ENCODE results near the gene CRABP2.

Gene CRABP2

DNA sequence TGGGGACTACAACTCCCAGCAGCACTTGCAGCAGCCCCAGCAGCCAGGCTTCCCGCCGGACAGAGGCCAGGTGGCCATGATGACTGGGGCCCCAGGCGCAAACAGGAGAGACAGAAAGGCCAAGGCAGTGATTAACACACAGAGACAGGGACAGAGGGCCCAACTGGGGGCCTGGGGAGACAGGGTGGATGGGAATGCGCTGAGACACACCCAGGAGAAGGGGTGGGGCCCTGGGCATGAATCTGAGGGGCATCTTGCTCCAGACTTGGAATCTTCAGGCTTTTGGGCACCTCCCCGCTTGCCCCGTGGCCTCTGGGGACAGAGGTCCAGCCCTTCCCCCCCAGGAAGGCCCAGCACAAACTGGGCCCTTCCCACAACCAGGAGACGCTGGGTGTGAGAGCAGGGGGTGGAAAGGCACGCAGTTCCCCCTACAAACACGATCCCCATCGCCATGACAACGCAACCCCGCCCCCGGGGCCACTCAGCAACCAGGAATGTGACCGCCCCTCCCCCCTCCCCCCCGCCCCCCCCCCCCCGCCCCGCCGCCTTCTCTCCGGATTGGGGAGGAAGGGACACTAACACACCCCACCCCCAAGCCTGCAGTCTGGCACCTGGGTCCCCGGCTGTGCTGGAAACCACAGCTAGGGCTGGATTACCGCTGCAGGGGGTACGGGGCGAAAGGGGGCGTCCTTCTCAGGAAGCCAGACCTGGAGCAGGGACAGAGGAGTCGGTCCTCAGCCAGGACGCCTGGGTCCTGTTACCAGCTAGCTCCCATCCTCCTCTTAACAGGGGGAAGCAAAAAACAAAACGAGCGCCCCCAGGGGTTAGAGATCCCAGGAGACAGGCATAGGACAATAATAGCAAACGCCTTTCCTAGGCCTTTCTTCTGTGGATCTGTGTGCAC is 41.6 kb upstream of the CRABP2 start:
- peak overlapping the region; percentile 97 to 98 for H3K27ac Mint-ChIP-seq
- H3K27me3 Mint-ChIP-seq = no peaks in the 10 kb centered on the region
- peak overlapping the region; percentile 83 to 91 for H3K4me3 Mint-ChIP-seq
- DNase-seq = peak; percentile 59 to 78 (median 69)
- peak; percentile 32 for ATAC-seq (replicated peaks)
- H3K36me3 Mint-ChIP-seq (ENCODE audit: insufficient read depth) = peaks cover 54% of the 10 kb centered on the region
- H3K4me1 Mint-ChIP-seq (ENCODE audit: low read depth in 2 of 2) = peaks cover 51 to 54% of the 10 kb centered on the region in 2 donors
- H3K9me3 Mint-ChIP-seq = no peaks in the 10 kb centered on the region

DNA sequence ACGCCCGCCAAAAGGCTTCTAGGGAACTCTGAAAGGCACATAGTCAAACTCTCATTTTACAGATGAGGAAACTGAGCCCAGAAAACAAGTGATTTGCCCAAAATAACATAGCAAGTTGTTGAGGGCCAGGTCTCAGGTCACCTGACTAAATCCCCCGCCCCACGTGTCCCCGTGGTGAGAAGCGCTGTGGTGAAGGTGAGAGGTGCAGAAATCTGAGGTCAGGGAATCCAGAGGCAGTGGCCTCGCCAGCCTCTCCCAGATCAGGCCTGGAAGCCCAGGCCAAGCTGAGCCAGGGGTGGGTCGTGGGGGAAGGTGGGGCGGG is 41.0 kb upstream of the CRABP2 start:
- Mint-ChIP-seq H3K27me3 (no peaks in the 10 kb centered on the region), H3K9me3 (peaks cover 0 to under 1% of the 10 kb centered on the region in 2 donors), H3K4me1 (ENCODE audit: low read depth in 2 of 2) (peaks cover 54 to 59% of the 10 kb centered on the region in 2 donors), H3K27ac (peak overlapping the region; percentile 97 to 98), H3K36me3 (ENCODE audit: insufficient read depth) (peaks cover 51% of the 10 kb centered on the region), H3K4me3 (peak overlapping the region; percentile 83 to 91)
- ATAC-seq (replicated peaks) (no peak), DNase-seq (peak in 2 of 3 experiments; percentile 18 to 35)

DNA sequence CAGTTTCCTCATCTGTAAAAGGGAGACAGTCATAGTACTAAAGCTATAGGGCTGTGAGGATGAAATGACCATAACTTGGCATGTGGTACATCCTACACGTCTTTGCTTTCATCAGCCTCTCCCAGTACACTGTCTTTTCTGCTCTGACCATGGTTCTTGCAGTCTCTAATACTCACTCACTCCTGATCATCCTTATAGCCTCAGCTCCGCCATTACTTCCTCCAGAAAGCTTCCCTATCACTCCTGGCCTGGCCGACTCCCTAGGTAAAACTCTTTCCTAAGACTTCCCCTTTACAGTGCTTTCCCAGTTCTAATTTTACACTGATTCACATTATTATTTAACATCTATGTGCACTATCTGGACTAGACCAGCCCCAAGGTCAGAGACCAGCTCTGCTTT is 40.5 kb upstream of the CRABP2 start:
- no peak for DNase-seq
- H3K9me3 Mint-ChIP-seq = peaks cover 0 to 2% of the 10 kb centered on the region in 2 donors
- H3K4me1 Mint-ChIP-seq (ENCODE audit: low read depth in 2 of 2) = peaks cover 58 to 63% of the 10 kb centered on the region in 2 donors
- H3K4me3 Mint-ChIP-seq = peak overlapping the region; percentile 83 to 91
- ATAC-seq (replicated peaks) = no peak
- H3K27me3 Mint-ChIP-seq = no peaks in the 10 kb centered on the region
- peak overlapping the region; percentile 97 to 98 for H3K27ac Mint-ChIP-seq
- H3K36me3 Mint-ChIP-seq (ENCODE audit: insufficient read depth) = peaks cover 53% of the 10 kb centered on the region

DNA sequence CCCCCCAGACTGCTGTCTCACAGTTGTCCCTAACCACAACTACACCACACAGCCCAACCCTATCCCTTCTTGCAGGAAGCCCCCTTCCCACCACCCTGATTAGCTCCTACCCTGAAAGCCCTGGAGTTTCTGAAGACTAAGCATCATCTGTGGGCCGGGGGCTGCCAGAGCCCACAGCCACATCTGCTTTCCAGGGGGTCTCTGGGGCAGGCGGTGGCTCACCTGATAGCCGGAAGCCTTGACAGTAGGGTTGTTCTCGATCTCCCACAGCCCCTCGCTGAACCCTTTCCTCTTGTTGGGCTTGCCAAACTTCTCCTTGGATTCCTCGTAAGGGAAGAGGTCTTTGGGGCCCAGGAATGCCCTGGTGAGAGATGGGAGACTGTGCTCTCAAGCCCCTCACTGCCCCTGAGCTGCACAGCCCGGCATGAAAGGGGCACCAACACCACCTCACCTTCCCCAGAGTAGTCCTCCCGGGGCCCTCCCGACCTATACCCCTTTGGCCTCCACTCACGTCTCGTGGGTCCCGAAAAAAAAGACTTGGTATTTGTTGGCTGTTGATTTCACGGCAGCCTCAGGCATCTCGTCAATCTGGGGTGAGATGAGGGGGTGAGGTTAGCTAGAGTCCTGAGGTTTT is 39.5 kb upstream of the CRABP2 start:
- no peak for ATAC-seq (replicated peaks)
- peaks cover 50% of the 10 kb centered on the region for H3K36me3 Mint-ChIP-seq (ENCODE audit: insufficient read depth)
- H3K9me3 Mint-ChIP-seq = peaks cover 0 to 2% of the 10 kb centered on the region in 2 donors
- no peak for DNase-seq
- H3K27ac Mint-ChIP-seq = peak overlapping the region; percentile 97 to 98
- H3K4me3 Mint-ChIP-seq = no peak overlapping the region
- H3K4me1 Mint-ChIP-seq (ENCODE audit: low read depth in 2 of 2) = peaks cover 59 to 63% of the 10 kb centered on the region in 2 donors
- no peaks in the 10 kb centered on the region for H3K27me3 Mint-ChIP-seq

DNA sequence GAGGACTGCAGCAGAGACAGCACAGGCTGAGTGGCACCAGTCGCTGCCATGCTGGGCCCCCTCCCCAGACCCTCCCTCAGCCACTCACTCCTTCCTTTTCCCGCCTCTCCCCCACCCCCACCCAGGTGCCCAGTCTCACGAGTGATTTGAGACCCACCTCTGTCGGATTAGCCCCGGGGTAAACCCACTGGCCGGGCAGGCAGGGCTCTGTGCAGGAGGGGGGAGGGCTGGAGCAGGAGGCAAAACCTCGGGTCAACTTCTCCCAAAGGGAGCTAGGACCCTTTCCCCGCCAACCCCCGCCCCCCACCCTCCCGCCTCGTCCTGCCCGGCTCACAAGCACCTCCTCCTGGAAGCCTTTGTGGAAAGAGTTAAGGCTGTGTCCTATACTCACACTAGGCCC is 39.0 kb upstream of the CRABP2 start:
- no peaks in the 10 kb centered on the region for H3K27me3 Mint-ChIP-seq
- H3K27ac Mint-ChIP-seq = peak overlapping the region; percentile 18 to 83
- peaks cover 0 to 2% of the 10 kb centered on the region in 2 donors for H3K9me3 Mint-ChIP-seq
- no peak overlapping the region for H3K4me3 Mint-ChIP-seq
- H3K36me3 Mint-ChIP-seq (ENCODE audit: insufficient read depth) = peaks cover 46% of the 10 kb centered on the region
- peaks cover 54 to 57% of the 10 kb centered on the region in 2 donors for H3K4me1 Mint-ChIP-seq (ENCODE audit: low read depth in 2 of 2)
- no peak for ATAC-seq (replicated peaks)
- no peak for DNase-seq

DNA sequence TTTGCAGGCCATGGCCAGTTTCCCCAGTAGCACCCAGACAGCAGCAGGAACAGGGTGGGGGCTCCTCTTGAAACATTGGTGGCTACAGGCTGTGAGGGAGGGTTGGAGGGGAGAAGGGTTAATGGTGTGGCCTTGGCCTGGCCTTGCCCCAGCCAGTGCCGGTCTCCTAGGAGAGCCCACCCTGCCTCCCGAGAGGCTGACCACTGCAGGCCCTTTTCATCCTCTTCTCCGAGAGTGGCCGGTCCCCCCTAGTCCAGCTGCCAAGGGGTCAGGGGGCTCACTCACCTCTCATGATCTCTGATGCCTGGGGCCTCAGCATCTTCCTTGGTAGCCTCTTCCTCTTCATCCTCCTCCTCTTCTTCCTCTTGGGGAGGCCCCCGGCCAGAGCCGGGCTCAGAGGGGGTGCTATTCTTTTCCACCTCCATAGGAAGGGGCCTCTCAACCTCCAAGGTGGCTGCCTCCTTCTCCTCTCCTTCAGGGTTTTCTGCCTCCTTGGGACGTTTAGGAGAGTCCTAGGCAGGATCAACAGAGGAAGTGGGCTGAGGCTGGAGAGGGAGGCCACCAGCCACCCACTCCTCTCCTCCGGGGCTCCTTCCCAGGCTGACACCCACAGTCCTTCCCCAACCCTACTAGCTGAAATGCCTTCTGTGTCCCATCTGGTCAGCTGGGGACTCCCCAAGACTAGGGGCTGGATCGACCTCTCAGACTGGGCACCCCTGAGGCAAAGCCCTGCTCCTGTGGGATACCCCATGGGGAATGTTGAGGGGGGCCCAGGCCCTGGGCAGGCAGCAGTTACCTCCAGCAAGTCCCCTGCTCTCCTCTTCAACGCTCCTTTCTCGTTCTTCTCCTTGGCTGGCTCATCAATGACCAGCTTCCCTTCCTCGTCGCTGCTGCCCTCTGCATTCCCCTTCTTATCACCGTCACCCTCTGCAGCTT is 38.3 kb upstream of the CRABP2 start:
- Mint-ChIP-seq H3K4me3 (no peak overlapping the region), H3K27ac (peak overlapping the region; percentile 18 to 83), H3K4me1 (ENCODE audit: low read depth in 2 of 2) (peaks cover 47 to 50% of the 10 kb centered on the region in 2 donors), H3K27me3 (no peaks in the 10 kb centered on the region), H3K36me3 (ENCODE audit: insufficient read depth) (peaks cover 39% of the 10 kb centered on the region), H3K9me3 (peaks cover 0 to 2% of the 10 kb centered on the region in 2 donors)
- DNase-seq = no peak
- ATAC-seq (replicated peaks) = no peak

DNA sequence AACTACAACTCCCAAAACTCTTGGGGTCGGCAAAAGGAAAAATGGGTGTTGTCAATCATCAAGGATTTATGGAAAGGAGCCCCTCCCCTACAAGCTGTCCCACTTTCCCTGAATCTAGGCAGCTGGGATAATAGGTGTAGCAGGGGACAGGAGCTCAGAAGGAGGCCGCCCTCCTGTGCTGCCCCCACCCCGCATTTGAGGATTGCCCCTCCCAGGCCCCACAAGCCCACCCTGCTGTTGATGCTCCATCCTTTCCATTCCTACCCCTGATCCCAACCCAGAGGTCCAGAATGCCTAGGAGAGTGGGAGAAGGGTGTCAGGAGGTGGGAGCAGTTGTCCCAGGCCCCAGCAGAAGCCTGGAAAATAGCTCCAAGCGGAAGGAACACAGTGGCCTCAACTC is 37.4 kb upstream of the CRABP2 start:
- Mint-ChIP-seq H3K36me3 (ENCODE audit: insufficient read depth) (peaks cover 35% of the 10 kb centered on the region), H3K9me3 (peaks cover 0 to 2% of the 10 kb centered on the region in 2 donors), H3K4me3 (no peak overlapping the region), H3K4me1 (ENCODE audit: low read depth in 2 of 2) (peaks cover 38 to 46% of the 10 kb centered on the region in 2 donors), H3K27ac (peak overlapping the region; percentile 83 to 97), H3K27me3 (no peaks in the 10 kb centered on the region)
- ATAC-seq (replicated peaks) (no peak), DNase-seq (no peak)

DNA sequence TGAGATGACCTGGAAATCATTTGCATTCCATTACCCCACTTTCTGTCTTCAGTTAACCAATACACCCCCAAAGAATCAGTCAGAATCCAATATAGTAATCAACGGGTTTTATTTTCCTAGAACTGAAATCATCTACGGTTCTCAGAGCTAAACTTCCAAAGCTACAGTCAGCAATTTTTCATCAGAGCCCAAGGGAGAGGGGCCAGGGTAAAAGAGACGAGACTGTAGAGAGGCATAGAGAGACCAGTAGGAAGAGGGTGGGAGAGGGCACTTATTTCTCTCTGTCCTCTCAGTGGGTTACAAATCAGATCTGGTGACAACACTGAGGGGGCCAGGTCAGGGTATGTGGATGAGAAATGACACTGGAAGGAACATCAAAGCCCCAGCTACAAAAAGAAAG is 36.6 kb upstream of the CRABP2 start:
- peak overlapping the region; percentile 97 for H3K27ac Mint-ChIP-seq
- no peaks in the 10 kb centered on the region for H3K27me3 Mint-ChIP-seq
- no peak for ATAC-seq (replicated peaks)
- no peak for DNase-seq
- H3K9me3 Mint-ChIP-seq = peaks cover 0 to 2% of the 10 kb centered on the region in 2 donors
- H3K36me3 Mint-ChIP-seq (ENCODE audit: insufficient read depth) = peaks cover 34% of the 10 kb centered on the region
- peak overlapping the region; percentile 95 to 99 for H3K4me3 Mint-ChIP-seq
- peaks cover 32 to 39% of the 10 kb centered on the region in 2 donors for H3K4me1 Mint-ChIP-seq (ENCODE audit: low read depth in 2 of 2)

DNA sequence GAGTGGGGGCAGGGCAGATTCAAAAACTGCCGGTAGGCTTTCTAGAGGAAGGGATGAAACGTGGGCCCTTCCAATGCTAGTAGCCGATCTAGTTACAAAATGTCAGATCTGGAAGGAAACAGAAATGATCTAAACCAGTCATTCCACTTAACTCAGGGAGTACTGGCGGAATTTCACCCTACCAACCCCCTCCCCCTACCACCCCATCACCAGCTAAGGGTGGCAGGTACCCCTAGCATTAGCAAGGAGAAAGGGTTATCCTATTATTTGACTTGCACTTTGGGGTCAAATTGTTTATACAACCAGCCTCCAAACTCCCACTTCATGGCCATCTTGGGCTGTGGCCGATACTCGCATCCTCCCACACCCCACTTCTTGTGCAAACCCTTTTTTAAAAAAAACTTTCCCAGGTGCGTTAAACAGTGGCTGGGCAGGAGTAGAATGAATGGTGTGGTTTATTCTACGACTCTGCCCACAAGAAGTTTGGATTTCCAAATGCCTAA is 36.1 kb upstream of the CRABP2 start:
- no peak for DNase-seq
- peaks cover 30 to 39% of the 10 kb centered on the region in 2 donors for H3K4me1 Mint-ChIP-seq (ENCODE audit: low read depth in 2 of 2)
- ATAC-seq (replicated peaks) = no peak

DNA sequence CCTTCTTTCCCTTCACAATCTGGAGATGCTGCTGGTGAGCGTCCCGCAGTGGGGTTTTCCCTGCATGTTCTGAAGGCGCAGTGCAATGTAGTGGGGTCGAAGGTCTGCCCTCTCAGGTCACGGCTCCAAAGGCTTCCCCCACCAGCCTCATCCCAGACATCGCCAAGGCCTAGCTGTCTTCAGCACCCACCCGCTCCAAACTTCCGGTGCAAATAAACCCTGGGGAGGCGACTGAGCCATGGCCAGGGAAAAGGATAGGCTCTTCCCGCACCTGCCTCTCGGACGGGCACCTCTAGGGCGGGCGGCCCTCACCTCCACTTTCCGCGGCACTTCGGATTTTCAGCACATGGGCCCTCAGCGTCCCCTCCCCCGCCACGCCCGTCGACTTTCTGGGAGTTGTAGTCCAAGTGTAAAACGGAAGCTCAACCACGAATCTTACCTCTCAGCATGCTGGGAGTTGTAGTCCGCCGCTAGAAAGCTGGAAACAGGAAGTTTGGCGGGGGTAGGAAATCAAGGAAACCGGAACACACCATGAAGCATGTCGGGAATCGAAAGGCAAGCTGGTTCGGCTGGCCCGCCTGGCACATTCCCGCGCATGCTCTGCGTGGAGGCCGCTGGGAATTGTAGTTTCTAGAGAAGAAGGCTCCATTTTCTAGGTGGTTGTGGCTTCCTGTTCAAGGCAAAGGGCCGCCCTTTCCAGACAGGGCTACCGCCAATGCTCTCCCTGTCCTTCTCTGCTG is 35.5 kb upstream of the CRABP2 start, which contains the start of gene MRPL24:
MRPL24 (minus strand) TSS at position 348 of the 740 bp plus-strand sequence. CDS start 2,384 bp downstream, outside the sequence.
- H3K27ac Mint-ChIP-seq = peak within 1 kb of the TSS; percentile 97
- ATAC-seq (replicated peaks) (peak; percentile 91), DNase-seq (peak; percentile 94 to 95 (median 95))
- peak within 1 kb of the TSS; percentile 95 to 99 for H3K4me3 Mint-ChIP-seq
- no peaks in the 10 kb centered on the region for H3K27me3 Mint-ChIP-seq
- H3K9me3 Mint-ChIP-seq = peaks cover 0 to 2% of the 10 kb centered on the region in 2 donors
- H3K4me1 Mint-ChIP-seq (ENCODE audit: low read depth in 2 of 2) = peaks cover 24 to 33% of the 10 kb centered on the region in 2 donors
- peaks cover 34% of the 10 kb centered on the region for H3K36me3 Mint-ChIP-seq (ENCODE audit: insufficient read depth)

More for the DNA sequence above, 36.1 kb upstream of the CRABP2 start:
- peaks cover 0 to 2% of the 10 kb centered on the region in 2 donors for H3K9me3 Mint-ChIP-seq
- H3K36me3 Mint-ChIP-seq (ENCODE audit: insufficient read depth) = peaks cover 34% of the 10 kb centered on the region
- peak overlapping the region; percentile 95 to 99 for H3K4me3 Mint-ChIP-seq
- peak overlapping the region; percentile 97 for H3K27ac Mint-ChIP-seq
- H3K27me3 Mint-ChIP-seq = no peaks in the 10 kb centered on the region

DNA sequence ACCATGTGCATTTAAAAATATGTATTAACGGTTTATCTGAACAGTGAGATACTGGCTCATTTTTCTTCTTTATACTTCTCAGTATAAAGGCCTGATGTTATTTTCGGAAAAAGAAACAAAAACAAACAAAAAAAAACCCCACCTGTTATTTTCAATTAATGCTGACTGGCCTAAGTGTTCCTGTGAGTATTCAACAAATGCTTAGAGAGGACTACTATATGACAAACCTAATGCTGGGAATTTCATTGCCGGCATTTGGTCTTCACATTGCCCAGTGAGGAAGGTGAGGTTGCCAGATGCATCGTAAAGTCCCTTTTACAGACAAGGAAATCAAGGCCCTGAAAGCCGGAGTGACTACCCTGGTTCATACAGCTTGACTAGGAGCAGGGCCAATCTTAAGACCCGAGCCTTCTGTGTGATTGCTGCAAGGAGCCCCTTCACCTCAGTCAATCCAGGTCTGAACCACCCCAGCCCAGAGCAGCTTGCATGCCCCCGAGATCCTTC is 34.9 kb upstream of the CRABP2 start:
- H3K27ac Mint-ChIP-seq = peak overlapping the region; percentile 97
- no peaks in the 10 kb centered on the region for H3K27me3 Mint-ChIP-seq
- H3K4me1 Mint-ChIP-seq (ENCODE audit: low read depth in 2 of 2) = peaks cover 18 to 27% of the 10 kb centered on the region in 2 donors
- H3K9me3 Mint-ChIP-seq = peaks cover 0 to 2% of the 10 kb centered on the region in 2 donors
- ATAC-seq (replicated peaks) (no peak), DNase-seq (no peak)
- H3K4me3 Mint-ChIP-seq = peak overlapping the region; percentile 95 to 99
- peaks cover 32% of the 10 kb centered on the region for H3K36me3 Mint-ChIP-seq (ENCODE audit: insufficient read depth)

DNA sequence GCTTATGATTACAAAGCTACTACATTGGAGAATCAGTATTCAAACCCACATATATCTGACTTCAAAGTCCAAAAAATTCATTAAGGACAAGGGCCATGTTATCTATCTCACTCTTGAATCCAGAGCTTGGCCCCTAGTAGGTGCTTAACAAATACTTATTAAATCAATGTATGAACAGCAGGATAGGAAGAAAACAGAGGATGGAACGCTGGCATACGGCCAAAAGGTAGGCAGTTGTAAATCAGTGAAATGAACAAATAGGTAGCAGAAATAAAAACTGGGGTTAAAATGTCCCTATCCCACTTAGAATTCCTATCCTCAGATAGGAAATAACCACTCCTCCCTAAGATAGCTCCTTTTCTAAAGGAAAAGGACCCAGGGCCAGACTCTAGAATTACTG is 33.5 kb upstream of the CRABP2 start:
- ATAC-seq (replicated peaks) (no peak), DNase-seq (no peak)
- H3K9me3 Mint-ChIP-seq = peaks cover 0 to 2% of the 10 kb centered on the region in 2 donors
- H3K36me3 Mint-ChIP-seq (ENCODE audit: insufficient read depth) = peaks cover 21% of the 10 kb centered on the region
- peaks cover 17 to 20% of the 10 kb centered on the region in 2 donors for H3K4me1 Mint-ChIP-seq (ENCODE audit: low read depth in 2 of 2)
- H3K27ac Mint-ChIP-seq = no peak overlapping the region
- H3K4me3 Mint-ChIP-seq = peak overlapping the region in 1 of 2 donors; percentile 24
- H3K27me3 Mint-ChIP-seq = no peaks in the 10 kb centered on the region

Data from effector memory CD8-positive, alpha-beta T cell (primary cell).